SK-N-SH (cell line): ENCODE measurements around the gene IFT25.

Source experiments
- CHD2 ChIP-seq: fragments of 150-350 bp; IDR thresholded peaks from 2 replicates; pipeline ENCODE4 v1.6.1; 2018; ENCODE audit warnings: low read length; ENCODE audit not compliant: partially characterized antibody
- CTCF ChIP-seq: fragments of 200-600 bp; sonication (generic); IDR thresholded peaks from 2 replicates; pipeline ENCODE4 v1.6.1; 2017; ENCODE audit warnings: antibody characterized with exemption, mild to moderate bottlenecking, moderate library complexity
- FOXM1 ChIP-seq: IDR thresholded peaks from 2 replicates; pipeline ENCODE4 v1.4.0; 2012; ENCODE audit warnings: low read depth, mild to moderate bottlenecking
- NRF1 ChIP-seq: IDR thresholded peaks from 2 replicates; pipeline ENCODE4 v1.6.1; 2012; ENCODE audit warnings: low read depth, mild to moderate bottlenecking, low read length
- PBX3 ChIP-seq: IDR thresholded peaks from 2 replicates; pipeline ENCODE4; 2012
- POLR2AphosphoS5 ChIP-seq: IDR thresholded peaks from 2 replicates; pipeline ENCODE4 v1.6.1; 2012; ENCODE audit warnings: low read depth, low read length
- RAD21 ChIP-seq: IDR thresholded peaks from 2 replicates; pipeline ENCODE4 v1.6.1; 2012; ENCODE audit warnings: mild to moderate bottlenecking, low read length
- SMC3 ChIP-seq: IDR thresholded peaks from 2 replicates; pipeline ENCODE4 v1.6.1; 2012; ENCODE audit warnings: low read depth, low read length, improper control_type of control experiment
- TEAD4 ChIP-seq: IDR thresholded peaks from 2 replicates; pipeline ENCODE4 v1.4.0; 2012; ENCODE audit warnings: mild to moderate bottlenecking, borderline replicate concordance; ENCODE audit not compliant: insufficient read depth
- USF2 ChIP-seq: fragments of 150-350 bp; IDR thresholded peaks from 2 replicates; pipeline ENCODE4 v1.6.1; 2017; ENCODE audit warnings: antibody characterized with exemption, low read length, low read depth, borderline replicate concordance

GRCh38 chr1:53945183-53945432, 391 bp downstream of the IFT25 start:
- TF ChIP-seq CTCF (no peak), NRF1 (no peak), POLR2AphosphoS5 (no peak), PBX3 (no peak), RAD21 (no peak), CHD2 (no peak), SMC3 (no peak), FOXM1 (no peak), USF2 (no peak), TEAD4 (no peak)
